K562 (cell line): ENCODE data around the gene ELL3. TPM values are rescaled to one million over a fixed set of nuclear protein-coding genes. Genes with fewer than 3 reads are reported as not detected.

Experiments used
- CBFB ChIP-seq: sonication (generic); formaldehyde crosslinking; IDR thresholded peaks from 2 replicates; pipeline ENCODE4 v1.4.0; 2020; ENCODE audit warnings: mild to moderate bottlenecking, missing genetic modification reagents
- CGGBP1 ChIP-seq: fragments of 250-450 bp; sonication (Bioruptor Pico); IDR thresholded peaks from 2 replicates; pipeline ENCODE4 v1.9.0; 2021; ENCODE audit warnings: mild to moderate bottlenecking
- ESRRA ChIP-seq: fragments of 450-650 bp; IDR thresholded peaks from 2 replicates; pipeline ENCODE4 v1.6.1; 2014; ENCODE audit warnings: low read depth, mild to moderate bottlenecking, moderate library complexity, borderline replicate concordance
- FOXK1 ChIP-seq: sonication (generic); formaldehyde crosslinking; IDR thresholded peaks from 2 replicates; pipeline ENCODE4 v1.8.0; 2022; ENCODE audit warnings: missing genetic modification reagents, mild to moderate bottlenecking, borderline replicate concordance
- GTF2A2 ChIP-seq: IDR thresholded peaks from 2 replicates; pipeline ENCODE4 v1.6.1; 2016; ENCODE audit warnings: mild to moderate bottlenecking, missing genetic modification characterization, missing compliant biosample characterization
- GTF2F1 ChIP-seq: IDR thresholded peaks from 2 replicates; pipeline ENCODE4 v1.6.1; 2011; ENCODE audit warnings: low read depth, low read length, improper control_type of control experiment
- HLTF ChIP-seq: fragments of 450-650 bp; IDR thresholded peaks from 2 replicates; pipeline ENCODE4 v1.6.1; 2016
- HMG20B ChIP-seq: fragments of 250-450 bp; sonication (Bioruptor Pico); IDR thresholded peaks from 2 replicates; pipeline ENCODE4 v1.5.0; 2021; ENCODE audit warnings: mild to moderate bottlenecking
- HNRNPLL ChIP-seq: fragments of 200-400 bp; formaldehyde crosslinking; IDR thresholded peaks from 2 replicates; pipeline ENCODE4 v1.6.1; 2017; ENCODE audit warnings: low read length, low read depth, mild to moderate bottlenecking; ENCODE audit not compliant: poor library complexity, severe bottlenecking
- ILK ChIP-seq: fragments of 450-650 bp; IDR thresholded peaks from 2 replicates; pipeline ENCODE4 v1.6.1; 2016; ENCODE audit warnings: missing genetic modification characterization, low read depth, mild to moderate bottlenecking, missing compliant biosample characterization, moderate library complexity, borderline replicate concordance
- LARP7 ChIP-seq: fragments of 450-650 bp; IDR thresholded peaks from 2 replicates; pipeline ENCODE4 v1.6.1; 2016
- MBD2 ChIP-seq: sonication (generic); IDR thresholded peaks from 2 replicates; pipeline ENCODE4 v1.6.1; 2016; ENCODE audit warnings: low read depth, borderline replicate concordance
- NFE2 ChIP-seq: IDR thresholded peaks from 2 replicates; pipeline ENCODE4 v1.6.1; 2014; ENCODE audit warnings: antibody characterized with exemption, low read depth
- PHF21A ChIP-seq: fragments of 450-650 bp; IDR thresholded peaks from 2 replicates; pipeline ENCODE4 v1.6.1; 2017; ENCODE audit warnings: low read depth, borderline replicate concordance
- SUPT5H ChIP-seq: fragments of 450-650 bp; IDR thresholded peaks from 2 replicates; pipeline ENCODE4 v1.6.1; 2016
- XRCC5 ChIP-seq: fragments of 200-400 bp; formaldehyde crosslinking; IDR thresholded peaks from 2 replicates; pipeline ENCODE4 v1.6.1; 2017; ENCODE audit warnings: low read depth, mild to moderate bottlenecking, low read length
- YBX1 ChIP-seq: fragments of 450-650 bp; IDR thresholded peaks from 2 replicates; pipeline ENCODE4 v1.7.1; 2016; ENCODE audit warnings: mild to moderate bottlenecking
- ZBTB12 ChIP-seq: fragments of 250-450 bp; sonication (Bioruptor Pico); IDR thresholded peaks from 2 replicates; pipeline ENCODE4 v1.4.0; 2020
- ZEB2 ChIP-seq: fragments of 450-650 bp; IDR thresholded peaks from 2 replicates; pipeline ENCODE4 v1.6.1; 2016
- ZNF280B ChIP-seq: fragments of 250-450 bp; sonication (Bioruptor Pico); IDR thresholded peaks from 2 replicates; pipeline ENCODE4 v1.5.1; 2021; ENCODE audit warnings: mild to moderate bottlenecking
- ZNF644 ChIP-seq: fragments of 200-800 bp; sonication (Bioruptor generic); IDR thresholded peaks from 2 replicates; pipeline ENCODE4 v1.6.1; 2016; ENCODE audit warnings: low read depth, missing genetic modification characterization, missing compliant biosample characterization
- ZNF79 ChIP-seq: fragments of 250-450 bp; sonication (Bioruptor Pico); IDR thresholded peaks from 2 replicates; pipeline ENCODE4 v1.4.0; 2020; ENCODE audit warnings: low read depth, mild to moderate bottlenecking, moderate library complexity
- polyA plus RNA-seq, 8 experiments: library from polyadenylated mRNA; depleted of rRNA in 4 of 8; stranded (reverse) in 5 of 8; unstranded in 3 of 8; fragments of >200 nt; fragmentation: Nextera tagmentation in 2 of 8; fragmentation: Illumina TruSeq in 1 of 8; extraction: Ambion mirVana in 2 of 8; extraction: Trizol in 1 of 8; gene quantifications; 2 replicates each; pipeline versions ENCODE4 v1.2.1 to v1.2.3, GENCODE V29; 2011 to 2014; ENCODE audit warnings: inconsistent platforms in 1 of 8, missing spikeins in 1 of 8
- total RNA-seq, 7 experiments: library from RNA; depleted of rRNA in 6 of 7; stranded (reverse); fragments of >200 nt in 6 of 7; fragmentation: Illumina TruSeq in 2 of 7; extraction: Trizol in 2 of 7; gene quantifications; 2 replicates each; pipeline versions ENCODE4 v1.2.1 to v1.2.3, GENCODE V29; 2011 to 2021; ENCODE audit warnings: low replicate concordance in 1 of 7
- TF ChIP-seq, protein P1 (sequence below): fragments of 250-450 bp; sonication (Bioruptor Pico); IDR thresholded peaks from 2 replicates; pipeline ENCODE4 v1.8.0; 2022; ENCODE audit warnings: moderate library complexity, mild to moderate bottlenecking, inconsistent platforms
- TF ChIP-seq, protein P2 (sequence below): fragments of 250-450 bp; sonication (Bioruptor Pico); IDR thresholded peaks from 2 replicates; pipeline ENCODE4 v1.4.0; 2020; ENCODE audit warnings: borderline replicate concordance

The ELL3 gene
- total and polyA plus RNA-seq, 9 of the 15 experiments (the other 6 are each of a cell fraction or from before 2014, with no cell fraction given) = 0.80 to 5.2 (median 2.6) TPM

DNA sequence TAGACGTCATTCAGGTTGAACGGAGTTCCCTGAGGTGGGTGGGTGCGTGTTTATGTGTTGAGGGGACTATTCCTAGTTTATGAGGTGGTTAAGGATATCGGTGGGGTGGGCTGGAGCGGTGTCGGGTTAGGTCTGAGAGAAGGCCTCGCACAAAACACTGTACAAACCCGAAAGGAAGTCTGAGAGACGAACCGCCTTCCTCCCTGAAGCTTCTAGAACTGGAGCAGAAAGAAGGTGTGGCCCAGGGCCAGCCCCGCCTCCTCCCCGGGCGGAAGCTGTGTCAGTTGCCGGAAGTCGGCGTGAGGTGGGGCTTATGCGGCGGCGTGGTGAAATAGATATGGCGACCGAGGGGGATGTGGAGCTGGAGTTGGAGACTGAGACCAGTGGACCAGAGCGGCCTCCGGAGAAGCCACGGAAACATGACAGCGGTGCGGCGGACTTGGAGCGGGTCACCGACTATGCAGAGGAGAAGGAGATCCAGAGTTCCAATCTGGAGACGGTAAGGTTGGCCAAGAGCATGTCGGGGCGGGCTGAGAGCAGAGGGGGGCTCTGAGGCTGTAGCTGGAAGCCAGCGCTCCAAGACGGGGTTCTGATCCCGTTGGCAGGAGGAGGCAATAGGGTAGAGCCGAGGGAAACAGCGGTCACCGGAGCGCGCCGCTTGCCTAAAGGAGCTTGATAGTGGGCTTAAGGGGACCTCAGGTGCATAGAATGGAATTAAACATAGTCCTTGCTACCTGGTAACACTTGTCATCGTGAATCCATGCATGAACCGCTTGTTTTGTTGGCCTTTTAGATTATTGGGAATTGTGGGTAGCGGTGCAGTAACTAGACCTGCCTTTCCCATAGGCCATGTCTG, 23.7 kb upstream of the ELL3 start, which contains the start of gene HYPK (continued):
- no peak for TF ChIP-seq CGGBP1 (CRISPR knock-in tag)
- TF ChIP-seq ESRRA = peak; percentile 7; the same call in 1 of the 2 replicates
- TF ChIP-seq GTF2A2 = no peak
- no peak for TF ChIP-seq ZBTB12
- TF ChIP-seq HMG20B = no peak
- no peak for TF ChIP-seq GTF2F1
- no peak for TF ChIP-seq ZNF280B
- no peak for TF ChIP-seq CBFB (CRISPR knock-in tag)
- TF ChIP-seq PHF21A = no peak
- no peak for TF ChIP-seq ZNF79 (CRISPR knock-in tag)
- TF ChIP-seq, protein P1, sequence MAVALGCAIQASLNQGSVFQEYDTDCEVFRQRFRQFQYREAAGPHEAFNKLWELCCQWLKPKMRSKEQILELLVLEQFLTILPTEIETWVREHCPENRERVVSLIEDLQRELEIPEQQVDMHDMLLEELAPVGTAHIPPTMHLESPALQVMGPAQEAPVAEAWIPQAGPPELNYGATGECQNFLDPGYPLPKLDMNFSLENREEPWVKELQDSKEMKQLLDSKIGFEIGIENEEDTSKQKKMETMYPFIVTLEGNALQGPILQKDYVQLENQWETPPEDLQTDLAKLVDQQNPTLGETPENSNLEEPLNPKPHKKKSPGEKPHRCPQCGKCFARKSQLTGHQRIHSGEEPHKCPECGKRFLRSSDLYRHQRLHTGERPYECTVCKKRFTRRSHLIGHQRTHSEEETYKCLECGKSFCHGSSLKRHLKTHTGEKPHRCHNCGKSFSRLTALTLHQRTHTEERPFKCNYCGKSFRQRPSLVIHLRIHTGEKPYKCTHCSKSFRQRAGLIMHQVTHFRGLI (CRISPR knock-in tag) = no peak
- TF ChIP-seq ZNF644 = no peak
- TF ChIP-seq SUPT5H = peak; percentile 98
- TF ChIP-seq XRCC5 = no peak
- TF ChIP-seq FOXK1 (CRISPR knock-in tag) = 0 out of 2 replicates have a peak, but pooled peaks have one; percentile 79
- no peak for TF ChIP-seq MBD2
- TF ChIP-seq HLTF = peak; percentile 71; the same call in 1 of the 2 replicates
- TF ChIP-seq, protein P2, sequence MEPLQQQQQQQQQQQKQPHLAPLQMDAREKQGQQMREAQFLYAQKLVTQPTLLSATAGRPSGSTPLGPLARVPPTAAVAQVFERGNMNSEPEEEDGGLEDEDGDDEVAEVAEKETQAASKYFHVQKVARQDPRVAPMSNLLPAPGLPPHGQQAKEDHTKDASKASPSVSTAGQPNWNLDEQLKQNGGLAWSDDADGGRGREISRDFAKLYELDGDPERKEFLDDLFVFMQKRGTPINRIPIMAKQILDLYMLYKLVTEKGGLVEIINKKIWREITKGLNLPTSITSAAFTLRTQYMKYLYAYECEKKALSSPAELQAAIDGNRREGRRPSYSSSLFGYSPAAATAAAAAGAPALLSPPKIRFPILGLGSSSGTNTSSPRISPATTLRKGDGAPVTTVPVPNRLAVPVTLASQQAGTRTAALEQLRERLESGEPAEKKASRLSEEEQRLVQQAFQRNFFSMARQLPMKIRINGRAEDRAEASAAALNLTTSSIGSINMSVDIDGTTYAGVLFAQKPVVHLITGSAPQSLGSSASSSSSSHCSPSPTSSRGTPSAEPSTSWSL = no peak
- TF ChIP-seq YBX1 = no peak
- TF ChIP-seq ILK (tag) = no peak
- TF ChIP-seq LARP7 = peak; percentile 75; the same call in 1 of the 2 replicates
- no peak for TF ChIP-seq HNRNPLL
- TF ChIP-seq ZEB2 = no peak
- TF ChIP-seq NFE2 = no peak
